Natural killer cell (primary cell): ENCODE results near the gene UAP1L1. TPM values are rescaled to one million over a fixed set of nuclear protein-coding genes. Genes with fewer than 3 reads are reported as not detected.
"Not testable (repeated sequence)": the region's sequence is repeated elsewhere in the genome, so short reads cannot be mapped to it uniquely, and the experiment has no call there.

Source experiments
- ATAC-seq, 3 donors: fragments of 150-1000 bp in 2 of 3; fragments of 200-7000 bp in 1 of 3; cut with Tn5 transposase; 1 replicate in 1 of 3; 2 replicates in 2 of 3; pipeline ENCODE4 v1.10.0; 2021; ENCODE audit warnings: mild to moderate bottlenecking in 2 of 3, moderate library complexity in 2 of 3
- DNase-seq, 2 donors: peaks; one replicate each; pipeline versions ENCODE4 v3.0.0 to v3.0.0-alpha.2; 2013 to 2021; ENCODE audit warnings: mixed read lengths in 1 of 2
- H3K27ac ChIP-seq: one replicate; pipeline ENCODE4 v1.5.1; 2013; ENCODE audit warnings: mild to moderate bottlenecking, low read length
- H3K27me3 ChIP-seq: one replicate; pipeline ENCODE4 v1.6.1; 2013; ENCODE audit warnings: low read length; ENCODE audit not compliant: control insufficient read depth, insufficient read depth
- H3K36me3 ChIP-seq: one replicate; pipeline ENCODE4 v1.6.1; 2013; ENCODE audit warnings: low read length; ENCODE audit not compliant: control insufficient read depth, insufficient read depth
- H3K4me1 ChIP-seq: one replicate; pipeline ENCODE4 v1.6.1; 2013; ENCODE audit warnings: low read length; ENCODE audit not compliant: control insufficient read depth, insufficient read depth
- H3K4me3 ChIP-seq: one replicate; pipeline ENCODE4 v1.5.1; 2013; ENCODE audit warnings: low read length
- H3K9me3 ChIP-seq: one replicate; pipeline ENCODE4 v1.6.1; 2013; ENCODE audit warnings: low read length; ENCODE audit not compliant: control insufficient read depth, insufficient read depth
- H3K27ac Mint-ChIP-seq, 2 donors: one replicate each; pipeline ENCODE4 v1.8.0; 2022; ENCODE audit warnings: mild to moderate bottlenecking in 2 of 2, mixed read lengths in 2 of 2, moderate library complexity in 1 of 2
- H3K27me3 Mint-ChIP-seq, 2 donors: one replicate each; pipeline ENCODE4 v1.8.0; 2022; ENCODE audit warnings: low read depth in 2 of 2, mixed read lengths in 2 of 2
- H3K36me3 Mint-ChIP-seq: one replicate; pipeline ENCODE4 v1.8.0; 2022; ENCODE audit warnings: mixed read lengths
- H3K4me1 Mint-ChIP-seq, 2 donors: one replicate each; pipeline ENCODE4 v1.8.0; 2022; ENCODE audit warnings: mixed read lengths in 2 of 2
- H3K4me3 Mint-ChIP-seq: one replicate; pipeline ENCODE4 v1.8.0; 2022; ENCODE audit warnings: mild to moderate bottlenecking, moderate library complexity, mixed read lengths
- H3K9me3 Mint-ChIP-seq, 2 donors: one replicate each; pipeline ENCODE4 v1.8.0; 2022; ENCODE audit warnings: mixed read lengths in 2 of 2
- CTCF ChIP-seq: fragments of 200-600 bp; IDR thresholded peaks from one replicate; pipeline ENCODE4 v1.8.0; 2022; ENCODE audit warnings: antibody characterized with exemption
- WGBS: methylation state at CpG from one replicate; pipeline ENCODE4 v1.1.7; 2013; ENCODE audit warnings: missing lambda C conversion rate; ENCODE audit not compliant: insufficient coverage; 5-methylcytosine and 5-hydroxymethylcytosine counted together
- intact Hi-C: fragments of 100-400 bp; cut with micrococcal nuclease; formaldehyde crosslinking; loops from one replicate; pipeline ENCODE4 v1.14.2; 2022
- total RNA-seq, 4 donors: library from RNA; stranded (reverse); fragments of 120-200 nt in 1 of 4; gene quantifications; one replicate each; pipeline versions ENCODE4 v1.2.3 to v1.2.4, GENCODE V29; 2013 to 2022

Gene UAP1L1
- total RNA-seq, 3 donors from 2014 or later (not counting 1 experiment from before 2014, with no cell fraction given), result 10.5 to 25.8 (median 19.3) TPM

- Histone ChIP-seq H3K27me3 (peaks cover 8% of the 10 kb centered on the region), H3K36me3 (no peaks in the 10 kb centered on the region), H3K27ac (no peak overlapping the region), H3K4me1 (peaks cover 14% of the 10 kb centered on the region), H3K9me3 (no peaks in the 10 kb centered on the region), H3K4me3 (no peak overlapping the region)
- no peak for TF ChIP-seq CTCF
- intact Hi-C loops, result no loop called here
- WGBS, result 89% methylated on average over 16 of the region's 16 CpGs
- H3K9me3 Mint-ChIP-seq, result no peaks in the 10 kb centered on the region
- H3K4me3 Mint-ChIP-seq, result no peak overlapping the region
- ATAC-seq (no peak), DNase-seq (no peak)
- no peaks in the 10 kb centered on the region for H3K36me3 Mint-ChIP-seq
- no peaks in the 10 kb centered on the region for H3K4me1 Mint-ChIP-seq
- no peak overlapping the region for H3K27ac Mint-ChIP-seq
- H3K27me3 Mint-ChIP-seq, result peaks cover 0 to 6% of the 10 kb centered on the region in 2 donors
Measured at GRCh38 chr9:137057545-137057944, 19.8 kb upstream of the UAP1L1 start.

GRCh38 chr9:137058521-137059234 lies 18.6 kb upstream of the UAP1L1 start:
- no peaks in the 10 kb centered on the region for H3K9me3 Mint-ChIP-seq

GRCh38 chr9:137062384-137062783 lies 14.9 kb upstream of the UAP1L1 start:
- no peaks in the 10 kb centered on the region for H3K9me3 ChIP-seq
- no peak for TF ChIP-seq CTCF
- ATAC-seq (no peak), DNase-seq (no peak)
- intact Hi-C loops, result no loop called here
- H3K4me3 ChIP-seq, result no peak overlapping the region
- no peaks in the 10 kb centered on the region for H3K27me3 Mint-ChIP-seq
- H3K27me3 ChIP-seq, result no peaks in the 10 kb centered on the region
- no peak overlapping the region for H3K4me3 Mint-ChIP-seq
- H3K36me3 Mint-ChIP-seq, result no peaks in the 10 kb centered on the region
- WGBS, result 91% methylated on average over 15 of the region's 15 CpGs
- H3K36me3 ChIP-seq, result no peaks in the 10 kb centered on the region
- H3K4me1 Mint-ChIP-seq, result peaks cover 4 to 5% of the 10 kb centered on the region in 2 donors
- peaks cover 7% of the 10 kb centered on the region for H3K4me1 ChIP-seq
- H3K27ac Mint-ChIP-seq, result no peak overlapping the region
- no peaks in the 10 kb centered on the region for H3K9me3 Mint-ChIP-seq
- no peak overlapping the region for H3K27ac ChIP-seq

More at GRCh38 chr9:137058521-137059234, 18.6 kb upstream of the UAP1L1 start:
- H3K4me1 Mint-ChIP-seq, result no peaks in the 10 kb centered on the region
- no peaks in the 10 kb centered on the region for H3K36me3 Mint-ChIP-seq
- Histone ChIP-seq H3K4me3 (no peak overlapping the region), H3K9me3 (no peaks in the 10 kb centered on the region), H3K27ac (no peak overlapping the region), H3K4me1 (peaks cover 3% of the 10 kb centered on the region), H3K27me3 (no peaks in the 10 kb centered on the region), H3K36me3 (no peaks in the 10 kb centered on the region)
- 71% methylated on average over 9 of the region's 9 CpGs for WGBS
- H3K4me3 Mint-ChIP-seq, result no peak overlapping the region
- ATAC-seq (no peak), DNase-seq (no peak)
- intact Hi-C loops, result no loop called here
- no peak for TF ChIP-seq CTCF
- peaks cover 0 to 2% of the 10 kb centered on the region in 2 donors for H3K27me3 Mint-ChIP-seq
- H3K27ac Mint-ChIP-seq, result no peak overlapping the region

GRCh38 chr9:137062798-137063197 lies 14.5 kb upstream of the UAP1L1 start:
- 98% methylated on average over 6 of the region's 9 CpGs for WGBS
- H3K4me1 Mint-ChIP-seq, H3K27me3 ChIP-seq, H3K27ac Mint-ChIP-seq, H3K9me3 Mint-ChIP-seq, H3K36me3 ChIP-seq, H3K4me3 ChIP-seq, DNase-seq, H3K4me3 Mint-ChIP-seq, H3K9me3 ChIP-seq, H3K36me3 Mint-ChIP-seq, H3K27ac ChIP-seq, H3K4me1 ChIP-seq, intact Hi-C loops, ATAC-seq, H3K27me3 Mint-ChIP-seq: not testable (repeated sequence)
